Stimulated activated CD8-positive, alpha-beta memory T cell treated with anti-CD3 and anti-CD28 coated beads, Interleukin-4, amount 100 ng/mL, for 24 hours (primary cell): ENCODE measurements around the gene MAVS.

Experiments used
- DNase-seq: peaks from one replicate; pipeline ENCODE4 v3.0.0-alpha.2; 2020; ENCODE audit warnings: low read depth

Gene MAVS

GRCh38 chr20:3911956-3912355 is 65.3 kb downstream of the MAVS start:
- no peak for DNase-seq

GRCh38 chr20:3914446-3914845 is 67.8 kb downstream of the MAVS start:
- DNase-seq, result no peak

- DNase-seq, result no peak
These were observed 69.1 kb downstream of the MAVS start for GRCh38 chr20:3915691-3916090.

- DNase-seq, result no peak
These were observed 69.7 kb downstream of the MAVS start for GRCh38 chr20:3916364-3916763.

- no peak for DNase-seq
These were observed 72.7 kb downstream of the MAVS start for GRCh38 chr20:3919352-3919751.

- DNase-seq, result no peak
These were observed 75.8 kb downstream of the MAVS start for GRCh38 chr20:3922223-3922982.

- no peak for DNase-seq
These were observed 76.3 kb downstream of the MAVS start for GRCh38 chr20:3922983-3923339.

- DNase-seq, result no peak
These were observed 77.2 kb downstream of the MAVS start for GRCh38 chr20:3923818-3924217.

GRCh38 chr20:3924304-3925112 is 77.9 kb downstream of the MAVS start:
- no peak for DNase-seq

GRCh38 chr20:3925113-3925695 is 78.6 kb downstream of the MAVS start:
- no peak for DNase-seq
